ENCODE measurements around the gene DOK7.

Gene DOK7, protein sequence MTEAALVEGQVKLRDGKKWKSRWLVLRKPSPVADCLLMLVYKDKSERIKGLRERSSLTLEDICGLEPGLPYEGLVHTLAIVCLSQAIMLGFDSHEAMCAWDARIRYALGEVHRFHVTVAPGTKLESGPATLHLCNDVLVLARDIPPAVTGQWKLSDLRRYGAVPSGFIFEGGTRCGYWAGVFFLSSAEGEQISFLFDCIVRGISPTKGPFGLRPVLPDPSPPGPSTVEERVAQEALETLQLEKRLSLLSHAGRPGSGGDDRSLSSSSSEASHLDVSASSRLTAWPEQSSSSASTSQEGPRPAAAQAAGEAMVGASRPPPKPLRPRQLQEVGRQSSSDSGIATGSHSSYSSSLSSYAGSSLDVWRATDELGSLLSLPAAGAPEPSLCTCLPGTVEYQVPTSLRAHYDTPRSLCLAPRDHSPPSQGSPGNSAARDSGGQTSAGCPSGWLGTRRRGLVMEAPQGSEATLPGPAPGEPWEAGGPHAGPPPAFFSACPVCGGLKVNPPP

DNA sequence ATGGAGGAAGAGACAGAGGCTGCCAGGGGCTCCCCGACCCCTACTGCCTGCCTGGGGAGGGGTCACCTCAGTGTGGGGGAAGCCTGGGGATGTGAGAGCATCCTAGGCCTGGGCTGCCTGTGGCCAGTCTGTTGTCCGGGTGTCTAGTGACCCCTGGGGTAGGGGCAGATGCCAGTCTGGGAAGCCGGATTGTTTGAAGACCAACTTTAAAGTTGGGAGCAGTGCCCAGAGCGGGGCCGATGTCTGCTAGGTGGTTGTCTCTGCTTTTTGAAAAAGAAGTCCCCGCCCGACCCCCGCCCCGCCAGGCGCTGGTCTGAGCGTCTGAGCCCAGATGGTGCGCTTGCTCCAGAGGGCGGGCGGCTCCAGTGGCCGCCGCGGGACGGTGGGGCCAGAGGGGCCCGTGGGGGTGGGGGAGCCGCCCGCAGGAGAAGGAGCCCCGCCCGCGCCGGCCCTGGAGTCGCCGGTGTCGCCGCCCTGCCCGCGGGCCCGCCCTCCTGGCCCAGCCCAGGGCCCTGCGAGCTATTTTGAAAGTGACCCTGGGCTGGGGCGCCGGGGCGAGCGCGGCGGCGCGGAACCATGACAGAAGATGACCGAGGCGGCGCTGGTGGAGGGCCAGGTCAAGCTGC is at the start of gene DOK7:
Gene DOK7, plus strand, starts transcription at position 517 of the 626 bp plus-strand sequence. Its CDS starts 70 bp downstream, at position 587.
- DNase-seq, result no peak

GRCh38 chr4:3413675-3414420 is 49.3 kb upstream of the DOK7 start:
- no peak for DNase-seq

DNA sequence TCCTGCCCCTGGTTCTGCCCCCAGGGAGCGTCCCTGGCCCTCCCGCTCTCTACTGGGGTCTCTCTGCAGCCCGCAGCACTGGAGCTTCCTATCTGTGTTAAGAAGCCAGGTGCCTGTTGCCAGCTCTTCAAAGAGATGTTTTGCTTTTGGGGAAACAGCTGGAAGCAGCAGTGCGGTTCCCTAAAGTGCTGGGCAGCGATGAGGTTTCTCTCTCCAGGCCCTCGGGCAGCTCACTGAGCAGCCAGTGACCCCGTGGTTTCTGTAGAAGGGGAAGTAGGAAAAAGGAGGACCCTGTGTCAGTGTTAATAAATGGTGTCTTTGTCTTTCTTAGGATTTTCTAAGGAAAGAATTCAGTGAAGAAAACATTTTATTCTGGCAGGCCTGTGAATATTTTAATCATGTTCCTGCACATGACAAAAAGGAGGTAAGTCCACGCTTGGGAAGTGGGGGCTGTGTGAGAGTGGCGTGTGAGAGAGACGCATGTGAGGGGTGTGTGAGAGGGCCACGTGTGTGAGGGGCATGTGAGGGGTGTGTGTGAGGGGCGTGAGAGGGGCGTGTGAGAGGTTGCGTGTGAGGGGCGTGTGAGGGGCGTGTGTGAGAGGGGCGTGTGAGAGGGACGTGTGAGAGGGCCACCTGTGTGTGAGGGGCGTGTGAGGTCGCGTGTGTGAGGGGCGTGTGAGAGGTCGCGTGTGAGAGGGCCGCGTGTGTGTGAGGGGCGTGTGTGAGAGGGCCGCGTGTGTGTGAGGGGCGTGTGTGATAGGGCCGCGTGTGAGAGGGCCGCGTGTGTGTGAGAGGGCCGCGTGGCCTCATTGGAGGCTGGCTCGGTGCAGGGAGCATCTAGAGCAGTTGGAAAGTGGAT is 48.5 kb upstream of the DOK7 start:
- no peak for DNase-seq

DNA sequence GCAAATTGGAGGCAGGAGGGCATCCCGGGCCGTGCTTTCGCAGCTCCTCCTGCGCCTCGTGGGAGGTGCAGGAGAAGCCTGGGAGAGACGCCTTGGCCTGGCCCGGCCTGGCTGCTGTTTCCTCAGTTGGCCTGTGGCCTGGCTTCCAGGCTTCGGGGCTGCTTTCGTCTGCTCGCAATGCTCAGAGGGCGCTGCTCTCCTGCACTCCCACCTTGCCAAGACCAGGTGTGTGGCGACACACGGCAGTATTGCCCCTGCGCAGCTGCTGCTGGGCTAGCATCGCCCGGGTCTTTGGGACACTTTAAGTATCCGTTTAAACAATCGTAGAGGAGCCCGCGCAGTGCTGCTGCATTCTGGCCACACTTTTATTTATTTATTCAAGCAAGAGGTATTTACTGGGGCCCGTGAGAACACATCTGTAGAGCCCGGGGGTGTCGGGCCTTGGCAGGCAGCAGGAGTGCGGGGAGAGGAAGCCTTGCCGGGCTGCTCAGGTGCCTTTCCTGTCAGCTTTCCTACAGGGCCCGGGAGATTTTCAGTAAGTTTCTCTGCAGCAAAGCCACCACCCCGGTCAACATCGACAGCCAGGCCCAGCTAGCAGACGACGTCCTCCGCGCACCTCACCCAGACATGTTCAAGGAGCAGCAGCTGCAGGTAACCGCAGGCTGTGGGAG is 47.5 kb upstream of the DOK7 start:
- no peak for DNase-seq

- no peak for DNase-seq
These were observed 46.8 kb upstream of the DOK7 start for GRCh38 chr4:3416270-3416669.

GRCh38 chr4:3416821-3417221 is 46.3 kb upstream of the DOK7 start:
- no peak for DNase-seq

DNA sequence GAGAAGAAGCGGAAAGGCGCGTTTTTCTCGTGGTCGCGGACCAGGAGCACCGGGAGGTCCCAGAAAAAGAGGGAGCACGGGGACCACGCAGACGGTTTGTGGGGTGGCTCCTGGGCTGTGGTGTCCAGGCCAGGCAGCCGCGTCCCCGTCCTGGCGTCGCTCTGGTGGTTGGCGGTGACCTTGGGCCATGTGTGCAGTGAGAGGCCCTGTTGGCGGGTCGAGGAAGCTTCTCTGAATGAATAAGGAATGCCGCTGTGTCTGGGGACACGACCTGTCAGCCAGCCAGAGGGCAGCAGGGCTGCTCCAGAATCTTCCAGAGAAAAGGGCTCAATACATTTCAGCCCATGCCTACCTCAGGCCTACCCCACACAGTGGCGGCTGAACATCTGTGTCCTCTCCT is 45.7 kb upstream of the DOK7 start:
- no peak for DNase-seq

DNA sequence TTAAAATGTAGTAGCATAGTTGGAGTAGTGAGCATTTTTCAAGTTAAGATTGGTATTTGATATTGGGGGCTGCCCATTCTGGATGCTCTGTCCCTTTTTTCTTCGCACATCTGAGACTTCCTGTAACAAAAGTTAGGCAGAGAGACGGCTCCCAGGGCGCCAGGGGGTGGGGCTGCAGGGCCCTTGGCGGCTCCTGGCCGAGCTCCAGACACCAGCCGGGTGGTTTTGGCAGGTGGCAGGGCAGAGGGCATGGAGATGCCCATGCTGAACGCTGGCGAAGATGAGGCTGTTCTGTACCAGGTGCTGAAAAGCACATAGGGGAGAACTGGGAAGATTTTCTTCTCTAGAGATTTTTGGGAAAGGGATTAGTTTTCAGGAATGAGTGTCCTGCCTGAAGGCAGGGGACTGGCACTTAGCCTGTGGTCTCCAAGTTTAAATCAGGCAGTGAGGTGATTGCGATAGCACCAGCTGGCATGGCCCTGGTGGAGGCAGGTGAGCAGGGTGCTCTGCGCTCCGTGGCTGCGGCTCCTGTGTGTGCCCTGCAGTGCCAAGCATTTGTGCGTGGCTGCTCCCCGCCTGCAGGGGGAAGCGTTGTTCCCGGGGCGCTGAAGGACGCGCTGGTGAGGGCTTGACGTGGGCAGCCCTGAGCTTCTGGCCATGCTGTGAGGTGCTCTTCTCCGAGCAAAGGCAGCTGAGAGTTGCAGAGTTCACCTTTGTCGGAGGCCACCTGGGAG is 44.9 kb upstream of the DOK7 start:
- no peak for DNase-seq

DNA sequence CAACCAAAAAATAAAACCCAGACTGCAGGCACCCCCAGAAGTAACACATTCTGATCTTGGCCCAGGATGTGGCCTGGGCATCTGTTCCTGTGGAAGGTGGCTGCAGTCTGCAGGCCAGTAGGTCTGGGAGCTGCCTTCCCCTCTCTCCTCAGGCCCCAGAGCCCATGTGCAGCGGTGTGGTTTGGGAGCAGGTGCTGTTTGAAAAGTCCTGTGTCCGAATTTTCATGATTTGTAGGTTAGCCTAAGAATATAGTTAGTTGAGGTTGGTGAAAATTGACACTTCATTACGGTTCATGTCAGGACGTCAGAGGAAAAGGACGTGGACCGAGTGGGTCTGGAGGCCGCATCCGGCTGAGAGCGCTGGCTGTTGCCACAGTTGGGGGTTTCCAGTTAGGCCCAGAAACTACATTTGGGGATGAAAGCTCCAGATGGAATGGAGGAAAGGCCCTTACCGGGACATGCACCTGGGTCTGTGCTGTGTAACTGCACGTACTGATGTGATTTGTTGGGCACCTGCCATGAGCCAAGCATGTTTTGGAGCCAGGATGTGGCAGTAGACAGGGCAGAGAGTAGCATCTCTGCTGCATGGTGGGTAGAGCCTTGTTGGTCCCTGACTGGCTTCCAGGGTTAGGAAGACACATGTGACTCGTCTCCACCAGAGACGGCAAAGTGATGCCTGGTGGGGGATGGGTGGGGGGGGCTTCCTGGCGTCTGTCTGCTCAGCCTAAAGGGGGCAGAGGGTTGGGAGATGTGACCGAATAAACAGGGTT is 43.1 kb upstream of the DOK7 start:
- no peak for DNase-seq

DNA sequence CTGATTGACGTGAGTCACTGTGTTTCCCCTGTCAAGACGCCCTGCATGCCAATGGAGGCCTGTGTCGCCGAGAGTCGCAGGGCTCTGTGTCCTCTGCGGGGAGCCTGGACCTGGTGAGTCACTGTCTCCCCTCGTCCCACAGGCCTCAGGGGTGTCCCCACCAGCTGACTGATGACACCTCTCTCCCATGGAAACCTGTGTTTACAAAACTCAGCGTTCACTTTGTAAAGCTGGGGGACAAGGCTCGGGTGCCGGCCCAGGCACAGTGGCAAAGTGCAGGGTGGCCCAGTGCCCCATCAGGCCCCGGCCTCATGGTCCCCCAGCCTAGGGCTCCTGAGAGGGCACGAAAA is 42.5 kb upstream of the DOK7 start:
- no peak for DNase-seq

- no peak for DNase-seq
These were observed 42.1 kb upstream of the DOK7 start for GRCh38 chr4:3420956-3421355.

- no peak for DNase-seq
These were observed 41.6 kb upstream of the DOK7 start for GRCh38 chr4:3421470-3421869.

DNA sequence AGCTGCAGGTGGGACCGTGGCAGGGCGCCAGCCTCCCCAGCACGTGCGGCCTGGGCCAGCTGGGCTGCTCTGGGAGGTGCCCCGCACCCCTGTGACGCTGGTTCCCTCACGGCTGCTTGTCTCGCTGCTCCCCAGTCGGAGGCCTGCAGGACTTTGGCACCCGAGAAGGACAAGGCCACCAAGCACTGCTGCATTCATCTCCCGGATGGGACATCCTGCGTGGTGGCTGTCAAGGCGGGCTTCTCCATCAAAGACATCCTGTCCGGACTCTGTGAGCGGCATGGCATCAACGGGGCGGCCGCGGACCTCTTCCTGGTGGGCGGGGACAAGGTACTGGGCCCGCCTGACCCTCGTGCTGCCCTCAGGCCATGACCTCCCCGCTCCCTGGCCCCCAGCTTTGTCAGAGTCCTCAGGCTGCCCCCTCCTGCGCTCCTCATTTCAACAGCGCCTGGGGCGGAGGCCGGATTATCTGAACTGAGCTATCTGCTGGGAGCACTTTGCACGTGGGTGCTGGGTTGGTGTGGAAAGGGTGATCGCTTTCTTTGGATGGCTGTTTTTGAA is 40.8 kb upstream of the DOK7 start:
- DNase-seq, result no peak

DNA sequence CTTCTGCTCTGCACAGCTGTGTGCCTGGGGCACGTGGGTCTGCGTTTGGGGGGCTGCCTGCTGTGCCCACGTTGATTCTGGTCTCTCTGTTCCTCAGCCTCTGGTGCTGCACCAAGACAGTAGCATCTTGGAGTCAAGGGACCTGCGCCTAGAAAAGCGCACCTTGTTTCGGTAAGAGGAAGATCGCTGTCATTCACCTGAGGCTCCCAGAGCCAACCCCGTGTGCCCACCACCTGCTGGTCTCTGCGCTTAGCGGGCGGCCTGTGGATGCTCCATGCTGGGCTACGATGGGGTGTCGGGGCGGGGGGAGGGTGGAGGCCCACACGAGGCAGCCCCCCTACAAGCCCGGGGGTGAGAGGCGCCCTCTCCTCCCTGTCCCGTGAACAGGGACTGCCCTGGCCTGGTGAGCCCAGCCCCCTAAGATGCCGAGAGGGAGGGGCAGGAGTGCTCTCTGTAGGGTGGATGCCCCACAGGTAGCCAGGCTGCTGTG is 40.3 kb upstream of the DOK7 start:
- DNase-seq, result no peak

GRCh38 chr4:3423406-3423805 is 39.7 kb upstream of the DOK7 start:
- DNase-seq, result no peak

DNA sequence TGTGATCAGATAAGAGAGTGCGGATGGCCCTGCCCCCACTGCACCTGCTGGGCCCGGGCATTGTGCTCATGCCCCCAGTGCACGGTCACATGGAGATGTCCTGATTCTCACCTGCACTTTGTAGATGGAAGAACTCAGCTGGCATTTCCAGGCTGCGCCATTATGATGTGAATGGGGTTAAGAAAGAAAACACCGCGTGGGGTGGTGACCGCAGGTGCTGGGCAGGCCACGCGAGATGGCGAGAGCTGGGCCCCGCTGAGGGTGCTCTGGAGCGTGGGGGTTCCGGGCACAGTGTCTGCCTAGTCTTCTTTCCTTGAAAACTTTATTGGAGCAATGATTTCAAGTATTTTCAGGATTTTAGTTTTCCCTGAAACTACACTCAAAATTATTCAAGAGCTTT is 39.2 kb upstream of the DOK7 start:
- DNase-seq, result no peak

GRCh38 chr4:3424522-3425095 is 38.5 kb upstream of the DOK7 start:
- DNase-seq, result no peak

DNA sequence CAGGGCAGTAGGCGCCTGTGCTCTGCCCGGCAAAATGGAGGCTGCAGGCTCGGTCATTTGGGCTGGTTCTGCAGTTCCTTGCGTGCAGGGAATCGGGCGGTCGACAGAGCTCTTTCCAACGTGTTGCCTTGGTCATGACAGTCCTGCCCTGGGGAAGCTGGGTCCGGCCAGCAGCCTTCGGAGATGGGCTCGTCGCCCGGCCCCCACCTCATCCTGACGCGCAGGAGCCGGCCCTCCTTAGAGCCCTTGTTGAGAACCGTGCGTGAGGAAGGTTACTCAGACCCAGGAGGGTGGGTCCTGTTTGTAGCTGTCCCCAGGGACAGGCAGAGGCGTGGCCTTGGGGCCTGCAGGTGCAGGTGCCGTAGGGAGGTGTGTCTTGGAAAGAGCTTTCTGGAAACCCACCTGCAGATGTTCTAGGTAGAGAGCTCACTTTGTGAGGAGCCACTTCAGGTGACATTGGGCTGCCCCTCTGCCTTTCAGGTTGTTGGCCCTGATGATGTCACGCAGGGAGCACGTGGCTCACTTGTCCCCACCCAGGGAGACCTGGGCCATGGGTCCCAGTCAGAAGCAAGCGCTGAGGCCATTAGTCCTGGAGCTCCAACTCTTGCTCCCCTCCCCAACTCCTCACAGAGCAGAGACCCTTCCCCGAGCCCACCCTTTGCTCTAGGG is 36.5 kb upstream of the DOK7 start:
- DNase-seq, result no peak

DNA sequence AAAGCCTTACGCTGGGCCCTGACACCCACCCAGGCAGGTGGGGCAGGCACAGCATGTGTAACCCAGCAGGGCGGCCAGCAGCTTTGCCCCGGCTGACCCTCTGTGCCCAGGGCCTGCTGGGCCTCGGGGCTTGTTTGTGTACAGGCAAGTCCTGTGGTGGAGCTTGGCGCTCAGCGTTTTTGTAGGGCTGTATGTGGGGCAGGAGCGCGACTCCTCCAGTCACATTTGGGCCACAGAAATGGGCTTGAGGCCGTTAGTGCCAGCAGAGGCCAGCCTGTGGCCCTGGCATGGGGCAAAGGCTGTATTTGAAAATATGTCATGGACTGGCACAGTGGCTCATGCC is 36.0 kb upstream of the DOK7 start:
- DNase-seq, result no peak

All from NCI-H2227 treated with DMSO at 0.1 percent for 48 hours (cell line).